Left ventricle myocardium superior (tissue), 1 donor: Measurements from ENCODE around the gene SLC45A1. TPM values are rescaled to one million over a fixed set of nuclear protein-coding genes. Genes with fewer than 3 reads are reported as not detected.

Experiments
- ATAC-seq: fragments of 200-7000 bp; cut with Tn5 transposase; one replicate; pipeline ENCODE4 v1.9.1; 2020; ENCODE audit warnings: mild to moderate bottlenecking, moderate library complexity
- DNase-seq: peaks from one replicate; pipeline ENCODE4 v3.0.0-alpha.2; 2020
- intact Hi-C: fragments of 100-400 bp; cut with micrococcal nuclease; formaldehyde crosslinking; loops from one replicate; pipeline ENCODE4 v1.11.0; 2022
- total RNA-seq: library from RNA; stranded (reverse); fragmentation: NEBNext Ultra II Directional; extraction: Animal tissue kit (Norgen Biotek cat#: 25700); gene quantifications from one replicate; pipeline ENCODE4 v1.2.1, GENCODE V29; 2021
- donor health status: DM: no; HTN: yes; CAD: no; lungs with severe emphysema.

SLC45A1 gene
- total RNA-seq, 1 donor from 2014 or later: 2.0 TPM

DNA sequence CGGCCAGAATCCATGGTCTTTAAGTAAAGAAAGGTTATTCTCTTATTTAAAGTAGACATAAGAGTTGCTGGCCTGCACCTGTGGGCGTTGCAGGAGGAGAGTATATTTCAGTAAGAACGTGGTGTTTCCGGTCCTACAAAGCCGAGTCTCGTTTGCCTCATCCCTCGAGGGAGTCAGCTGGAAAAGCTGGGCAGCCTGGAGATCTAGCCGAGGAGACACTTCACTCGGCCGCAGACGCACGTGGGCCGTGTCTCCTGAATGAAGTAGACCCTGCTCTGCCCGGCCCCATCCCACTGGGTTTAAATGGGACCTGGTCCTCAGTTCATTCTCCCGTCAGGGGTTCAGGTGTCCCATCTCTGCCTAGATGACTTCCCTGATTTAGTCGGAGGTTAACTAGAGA, 14.9 kb downstream of the SLC45A1 start:
- ATAC-seq (no peak), DNase-seq (no peak)
- intact Hi-C loops: no loop called here

DNA sequence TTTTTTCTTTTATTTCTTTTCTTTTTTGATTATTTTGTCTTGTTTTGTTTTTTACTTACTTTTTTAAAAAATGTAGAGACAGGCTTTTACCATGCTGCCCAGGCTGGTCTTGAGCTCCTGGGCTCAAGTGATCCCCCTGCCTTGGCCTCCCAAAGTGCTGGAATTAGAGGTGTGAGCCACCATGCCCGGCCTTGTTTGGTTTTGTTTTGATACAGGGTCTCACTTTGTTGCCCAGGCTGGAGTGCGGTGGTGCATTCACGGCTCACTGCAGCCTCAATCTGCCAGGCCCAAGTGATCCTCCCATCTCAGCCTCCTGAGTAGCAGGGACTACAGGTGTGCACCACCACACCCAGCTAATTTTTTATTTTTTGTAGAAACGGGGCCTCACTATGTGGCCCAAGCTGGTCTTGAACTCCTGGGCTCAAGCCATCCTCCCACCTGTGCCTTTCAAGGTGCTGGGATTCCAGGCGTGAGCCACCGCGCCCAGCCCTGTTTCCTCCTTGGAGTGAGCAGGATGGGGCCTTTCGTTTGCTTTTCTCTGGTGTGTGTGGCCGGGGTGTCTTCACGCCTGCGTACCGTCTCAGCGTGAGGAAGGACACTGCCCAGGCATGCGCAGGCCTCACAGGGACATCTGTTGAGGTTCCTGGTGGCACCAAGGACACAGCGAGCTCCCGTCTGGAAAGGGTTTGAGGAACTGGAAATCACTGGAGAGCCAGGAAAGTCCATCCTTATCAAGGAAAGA, 15.5 kb downstream of the SLC45A1 start:
- no peak for ATAC-seq
- intact Hi-C loops: no loop called here

DNA sequence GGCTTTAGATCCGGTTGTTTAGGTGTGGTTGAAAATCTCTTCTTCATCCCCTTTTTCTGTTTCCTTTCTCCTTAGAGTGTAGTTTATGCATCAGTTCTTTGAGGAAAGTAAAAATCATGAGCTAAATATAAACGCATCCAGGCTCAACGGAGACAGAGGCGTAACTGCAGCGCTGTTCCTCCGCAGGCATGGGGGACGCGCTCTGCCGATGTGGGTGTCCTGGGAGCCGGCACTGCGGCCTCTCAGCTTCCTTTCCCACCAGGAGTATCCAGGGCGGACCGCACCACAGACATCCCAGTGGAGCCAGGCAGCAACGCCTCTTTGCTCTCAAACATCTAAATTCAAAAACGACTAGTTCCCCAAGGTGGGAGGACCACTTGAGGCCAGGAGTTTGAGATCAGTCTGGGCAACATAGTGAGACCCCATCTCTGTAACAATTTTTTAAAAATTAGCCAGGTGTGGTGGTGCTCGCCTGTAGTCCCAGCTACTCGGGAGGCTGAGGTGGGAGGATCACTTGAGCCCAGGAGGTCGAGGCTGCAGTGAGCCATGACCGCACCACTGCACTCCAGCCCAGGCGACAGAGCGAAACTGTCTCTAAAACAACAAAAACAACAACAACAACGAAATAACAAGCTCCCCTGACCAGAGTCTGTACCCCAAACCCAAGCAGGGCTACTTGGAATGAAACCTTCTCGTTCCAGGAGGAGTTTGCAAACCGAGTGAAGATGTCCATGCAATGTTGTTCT, 16.4 kb downstream of the SLC45A1 start:
- ATAC-seq: no peak
- intact Hi-C loops: no loop called here
- DNase-seq: peak; percentile 18

More for the DNA sequence above, 15.5 kb downstream of the SLC45A1 start:
- peak; percentile 9 for DNase-seq

DNA sequence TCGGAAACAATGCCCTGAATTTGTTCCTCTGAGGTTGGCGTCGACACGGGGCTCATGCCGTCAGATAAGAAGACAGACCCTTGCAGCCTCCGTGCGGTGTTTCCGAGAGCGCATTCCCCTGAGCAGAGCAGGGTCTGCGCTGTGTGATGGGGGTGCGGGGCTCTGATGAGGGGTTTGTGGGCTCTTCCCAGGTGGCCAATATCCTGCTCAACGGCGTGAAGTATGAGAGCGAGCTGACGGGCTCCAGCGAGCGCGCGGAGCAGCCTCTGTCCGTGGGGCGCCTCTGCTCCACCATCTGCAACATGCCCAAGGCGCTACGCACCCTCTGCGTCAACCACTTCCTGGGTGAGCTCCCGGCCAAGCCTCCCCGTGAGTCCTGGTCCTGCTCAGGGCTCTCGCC, 17.3 kb downstream of the SLC45A1 start:
- DNase-seq: no peak
- no peak for ATAC-seq
- intact Hi-C loops: no loop called here

DNA sequence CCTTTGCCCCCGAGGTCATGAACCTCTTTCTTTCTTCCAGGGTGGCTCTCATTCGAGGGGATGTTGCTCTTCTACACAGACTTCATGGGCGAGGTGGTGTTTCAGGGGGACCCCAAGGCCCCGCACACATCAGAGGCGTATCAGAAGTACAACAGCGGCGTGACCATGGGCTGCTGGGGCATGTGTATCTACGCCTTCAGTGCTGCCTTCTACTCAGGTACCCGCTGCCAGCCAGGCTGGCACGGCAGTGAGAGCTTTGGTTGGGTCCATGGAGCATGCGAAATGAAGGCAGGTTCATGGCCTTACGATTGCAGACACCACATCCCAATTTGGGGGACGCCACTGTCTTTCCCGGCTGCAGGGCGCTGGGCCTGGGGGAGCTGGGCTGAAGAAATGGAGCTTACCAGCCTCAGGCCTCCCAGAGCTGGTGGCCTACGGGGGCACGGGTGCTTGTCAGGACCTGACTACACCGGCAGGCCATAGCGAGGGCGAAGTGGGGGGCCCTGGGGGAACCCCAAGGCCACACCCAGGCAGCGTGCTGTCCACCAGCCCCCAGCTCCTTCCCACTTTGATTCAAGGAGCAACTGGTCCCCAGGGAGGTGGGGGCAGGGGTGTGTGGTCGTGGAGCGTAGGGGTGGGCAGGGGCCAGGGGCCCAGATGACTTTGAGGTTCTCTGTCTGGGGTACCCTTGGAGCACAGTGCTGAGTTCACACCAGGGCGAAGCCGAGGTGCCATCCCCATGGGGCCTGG, 20.0 kb downstream of the SLC45A1 start:
- intact Hi-C loops: no loop called here
- no peak for DNase-seq
- no peak for ATAC-seq

DNA sequence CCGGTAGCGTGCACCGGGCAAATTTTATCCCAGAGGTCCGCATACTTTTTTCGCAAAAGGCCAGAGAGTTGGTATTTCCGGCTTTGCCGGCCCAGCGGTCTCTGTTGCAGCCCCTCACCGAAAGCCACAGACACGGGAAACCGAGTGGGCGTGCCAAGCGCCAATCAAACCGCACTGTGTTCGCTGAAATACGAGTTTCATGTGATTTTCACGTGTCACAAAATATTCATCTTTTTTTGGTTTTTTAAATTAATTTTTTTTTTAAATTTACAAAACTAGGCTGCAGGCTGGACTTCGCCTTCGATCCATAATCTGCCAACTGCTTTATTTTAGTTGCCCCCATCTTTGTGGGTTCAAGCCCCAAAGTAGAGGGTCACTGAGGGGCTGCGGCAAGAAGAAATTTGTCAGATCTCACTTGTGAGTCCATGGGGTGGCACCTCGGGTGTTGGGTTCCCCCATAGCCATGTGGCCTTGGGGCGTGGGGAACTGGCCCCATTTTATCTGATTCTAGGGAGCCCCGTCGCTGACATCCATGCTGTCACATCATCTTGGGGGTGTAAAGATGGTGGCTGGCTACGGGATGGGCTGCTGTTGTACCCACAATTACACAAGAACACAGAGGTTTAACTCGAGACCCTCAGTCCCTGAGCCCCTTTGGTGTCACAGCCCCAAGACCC, 20.8 kb downstream of the SLC45A1 start:
- ATAC-seq (no peak), DNase-seq (no peak)
- intact Hi-C loops: no loop called here

DNA sequence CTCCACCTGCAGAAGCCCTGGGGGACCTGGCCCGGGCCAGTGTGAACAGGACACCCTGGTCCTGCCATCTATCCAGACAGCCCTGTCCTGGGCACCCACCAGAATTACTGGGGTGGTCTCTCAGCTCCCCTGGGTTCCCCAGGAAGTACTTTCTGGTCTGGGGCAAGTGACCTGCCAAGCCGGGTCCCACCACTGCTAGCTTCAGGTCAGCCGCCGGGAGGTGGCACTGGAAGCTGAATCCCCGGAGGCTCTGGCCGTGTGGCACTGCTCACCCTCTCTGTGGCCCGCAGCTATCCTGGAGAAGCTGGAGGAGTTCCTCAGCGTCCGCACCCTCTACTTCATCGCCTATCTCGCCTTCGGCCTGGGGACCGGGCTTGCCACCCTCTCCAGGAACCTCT, 21.3 kb downstream of the SLC45A1 start:
- intact Hi-C loops: no loop called here
- DNase-seq (no peak), ATAC-seq (no peak)

DNA sequence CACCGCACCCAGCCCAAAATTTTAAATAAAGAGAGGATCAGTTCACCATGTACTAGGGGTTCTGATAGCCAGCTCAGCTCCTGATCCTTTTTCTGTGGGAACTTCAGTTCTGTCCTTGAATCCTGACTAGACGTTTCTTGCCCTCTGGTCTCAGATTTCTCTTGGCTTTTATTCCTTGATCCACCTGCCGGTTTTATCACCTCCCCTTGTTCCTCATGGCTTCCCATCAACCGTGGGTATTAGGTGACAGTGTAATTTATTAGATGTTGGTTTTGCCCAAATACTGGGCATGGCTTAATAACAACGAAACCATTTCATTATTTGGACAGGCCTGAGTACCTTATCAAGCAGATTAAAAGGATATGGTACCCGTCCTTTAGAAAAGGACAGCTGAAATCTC, 22.5 kb downstream of the SLC45A1 start:
- intact Hi-C loops: loop anchor here (10.0 kb wide), 1 partner anchor 326 kb away; no protein-coding TSS in a partner anchor
- DNase-seq: no peak
- ATAC-seq: no peak

DNA sequence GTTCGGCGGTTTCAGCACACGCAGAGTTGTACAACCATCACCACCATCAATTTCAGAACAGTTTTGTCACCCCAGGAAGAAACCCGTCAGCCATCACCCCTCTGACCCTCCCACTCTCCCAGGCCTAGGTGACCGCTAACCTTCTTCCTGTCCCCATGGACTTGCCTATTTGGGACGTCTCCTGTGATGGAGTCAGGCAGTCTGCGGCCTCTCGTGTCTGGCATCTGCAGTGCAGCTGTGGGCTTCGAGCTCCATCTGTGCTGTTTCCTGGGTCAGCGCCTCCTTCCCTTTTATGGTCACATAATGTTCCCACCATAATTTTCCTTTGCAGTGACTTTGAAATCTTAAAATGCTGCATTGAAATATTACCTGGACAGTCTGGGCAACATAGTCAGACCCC, 24.4 kb downstream of the SLC45A1 start:
- no peak for DNase-seq
- ATAC-seq: peak; percentile 43
- intact Hi-C loops: loop anchor here (10.0 kb wide), 1 partner anchor 328 kb away; no protein-coding TSS in a partner anchor

DNA sequence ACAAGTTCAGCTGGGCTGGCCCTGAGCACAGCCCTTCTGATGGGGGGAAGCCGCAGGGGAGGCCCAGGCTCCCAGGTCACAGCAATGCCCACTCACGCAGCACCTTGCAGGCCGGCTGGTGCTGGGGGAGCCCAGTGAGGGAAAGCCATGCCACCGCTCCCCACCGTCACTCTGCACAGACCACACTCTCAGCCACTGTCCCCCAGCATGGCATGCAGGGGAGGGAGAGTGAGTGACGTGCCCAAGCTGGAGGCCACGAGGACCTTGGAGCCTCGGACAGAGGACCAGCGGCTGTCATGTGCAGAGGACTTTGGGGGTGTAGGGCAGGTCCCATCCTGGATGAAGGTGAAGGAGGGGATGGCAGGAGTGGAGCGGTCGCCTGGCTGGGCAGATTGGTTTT, 25.1 kb downstream of the SLC45A1 start:
- DNase-seq (no peak), ATAC-seq (no peak)
- intact Hi-C loops: loop anchor here (10.0 kb wide), 1 partner anchor 328 kb away; no protein-coding TSS in a partner anchor

DNA sequence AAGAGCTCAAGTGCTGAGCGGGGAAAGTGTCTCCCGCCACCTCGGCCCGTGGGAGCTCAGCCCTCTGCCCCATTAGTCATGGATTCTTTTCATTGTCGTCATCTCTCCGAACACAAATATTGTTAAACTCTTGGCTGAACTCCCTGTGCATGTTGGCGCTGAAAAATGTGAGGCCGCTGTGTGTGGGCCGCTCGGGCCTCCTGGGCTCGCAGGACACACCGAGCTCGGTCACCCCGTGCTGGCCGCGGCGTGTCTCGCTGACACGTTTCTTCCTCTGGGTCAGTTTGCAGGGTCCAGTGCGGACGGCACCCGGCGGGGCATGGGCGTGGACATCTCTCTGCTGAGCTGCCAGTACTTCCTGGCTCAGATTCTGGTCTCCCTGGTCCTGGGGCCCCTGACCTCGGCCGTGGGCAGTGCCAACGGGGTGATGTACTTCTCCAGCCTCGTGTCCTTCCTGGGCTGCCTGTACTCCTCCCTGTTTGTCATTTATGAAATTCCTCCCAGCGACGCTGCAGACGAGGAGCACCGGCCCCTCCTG, 25.6 kb downstream of the SLC45A1 start:
- peak; percentile 84 for DNase-seq
- peak; percentile 82 for ATAC-seq
- intact Hi-C loops: loop anchor here (10.0 kb wide), 1 partner anchor 329 kb away; no protein-coding TSS in a partner anchor

DNA sequence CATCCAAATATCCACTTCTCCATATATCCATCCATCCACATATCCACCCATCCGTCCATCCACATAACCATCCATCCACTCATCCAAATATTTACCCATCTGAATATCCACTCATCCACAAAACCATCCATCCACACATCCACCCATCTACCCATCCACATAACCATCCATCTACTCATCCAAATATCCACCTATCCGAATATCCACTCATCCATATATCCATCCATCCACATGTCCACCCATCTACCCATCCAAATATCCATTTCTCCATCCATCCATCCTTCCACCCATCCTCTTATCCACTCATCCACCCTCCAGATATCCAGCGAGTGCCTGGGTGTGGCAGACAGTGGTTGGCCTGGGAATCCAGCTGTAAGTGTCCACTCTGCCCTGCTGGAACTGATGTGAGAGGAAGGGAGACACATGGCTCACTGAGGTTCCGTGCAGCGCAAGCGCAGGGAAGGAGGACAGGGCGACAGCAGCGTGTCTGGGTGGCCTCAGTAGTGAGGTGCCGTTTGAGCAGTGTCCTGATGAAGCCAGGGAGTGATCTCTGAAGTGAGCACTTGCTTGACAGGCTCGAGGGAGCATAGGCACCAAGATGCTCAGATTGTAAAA, 27.1 kb downstream of the SLC45A1 start:
- DNase-seq (no peak), ATAC-seq (no peak)
- intact Hi-C loops: loop anchor here (10.0 kb wide), 1 partner anchor 330 kb away; no protein-coding TSS in a partner anchor

DNA sequence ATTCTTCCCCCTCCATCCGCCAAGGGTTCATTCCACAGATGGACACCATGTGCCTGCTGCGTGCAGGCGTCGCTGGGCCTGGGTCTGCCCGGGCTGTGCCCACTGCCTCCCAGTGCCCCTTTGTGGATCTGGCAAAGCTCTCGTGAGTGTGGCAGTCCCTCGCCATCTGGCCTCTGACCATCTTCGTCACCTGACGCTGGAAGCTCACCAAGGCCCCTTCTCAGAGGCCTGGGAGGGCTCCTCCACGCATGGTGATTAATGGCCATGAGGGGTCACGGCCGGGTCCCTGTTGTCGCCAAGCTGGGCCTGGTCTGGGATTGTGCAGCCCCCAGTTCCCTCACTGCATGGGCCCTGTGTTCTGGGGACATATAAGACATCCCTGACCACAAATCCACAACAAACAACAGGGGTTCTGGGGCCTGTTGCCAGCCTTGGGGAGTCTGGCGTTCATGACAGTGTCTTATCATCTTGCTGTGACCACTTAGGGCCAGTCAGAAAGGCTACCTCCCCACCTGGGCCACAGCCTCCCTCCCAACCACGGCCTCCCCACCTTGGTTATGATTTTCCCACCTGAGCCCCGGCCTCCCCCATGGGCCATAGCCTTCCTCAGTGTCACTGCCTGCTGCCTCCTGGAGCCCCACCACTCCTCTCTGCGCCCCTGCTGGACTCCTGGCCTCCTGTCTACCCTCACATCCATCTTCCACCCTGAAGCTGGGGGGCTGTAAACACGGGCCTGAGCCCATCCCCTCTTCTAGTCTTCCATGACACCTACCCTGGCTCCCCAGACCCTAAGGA, 27.9 kb downstream of the SLC45A1 start:
- ATAC-seq (no peak), DNase-seq (no peak)
- intact Hi-C loops: loop anchor here (10.0 kb wide), 1 partner anchor 331 kb away; no protein-coding TSS in a partner anchor

DNA sequence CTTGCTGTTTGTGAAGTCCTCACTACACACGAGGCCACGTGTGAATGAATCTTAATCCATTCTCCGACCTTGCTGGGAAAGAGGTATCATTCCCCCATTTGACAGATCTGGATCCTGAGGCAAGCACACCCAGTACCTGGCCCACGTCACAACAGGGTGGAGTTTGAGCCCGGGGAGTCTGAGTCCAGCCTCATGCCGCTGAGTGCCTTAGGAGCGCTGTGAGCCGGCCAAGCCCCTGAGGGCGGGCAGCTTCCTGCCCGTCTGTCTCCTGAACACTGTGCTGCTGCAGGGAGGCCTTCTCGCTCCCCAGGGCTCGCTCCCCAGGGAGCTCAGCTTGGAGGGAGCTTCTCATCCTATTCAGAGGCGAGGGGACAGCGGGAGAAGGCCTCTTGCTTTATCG, 29.7 kb downstream of the SLC45A1 start:
- intact Hi-C loops: loop anchor here (10.0 kb wide), 1 partner anchor 333 kb away; no protein-coding TSS in a partner anchor
- DNase-seq: peak; percentile 43
- ATAC-seq: no peak

DNA sequence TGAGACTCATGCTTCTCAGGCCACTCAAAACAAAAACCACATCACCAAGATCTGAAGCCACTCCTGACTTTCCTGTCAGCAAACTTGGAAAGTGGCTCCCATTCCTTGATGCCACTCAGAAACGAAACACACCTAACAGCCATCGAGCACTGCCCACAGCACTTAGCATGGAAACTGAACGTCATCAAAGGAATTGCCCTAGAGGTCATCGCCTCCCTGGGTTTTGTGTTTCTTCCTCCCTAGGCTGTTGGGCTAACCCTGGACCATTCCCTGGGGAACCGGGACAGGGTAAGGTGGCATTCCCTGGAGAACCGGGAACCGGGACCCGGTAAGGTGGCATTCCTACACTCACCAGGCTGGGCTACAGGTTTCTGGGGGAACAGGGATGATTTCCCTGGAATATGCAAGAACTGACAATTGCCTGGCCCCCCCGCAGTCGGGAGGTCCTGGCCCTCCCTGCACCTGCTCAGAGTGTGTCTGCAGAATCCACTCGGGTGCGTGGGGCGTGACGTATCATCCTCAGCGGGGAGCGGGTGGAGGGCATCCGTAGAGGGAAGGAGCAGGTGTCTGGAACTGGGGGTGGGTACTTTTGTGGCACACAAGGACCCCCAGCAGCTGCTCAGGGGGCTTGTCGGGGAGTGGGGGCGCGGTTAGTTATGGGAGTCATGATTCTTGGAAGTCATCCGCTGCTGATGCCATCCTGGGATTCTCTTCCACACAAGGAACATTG, 30.3 kb downstream of the SLC45A1 start:
- DNase-seq: no peak
- intact Hi-C loops: loop anchor here (10.0 kb wide), 1 partner anchor 333 kb away; no protein-coding TSS in a partner anchor
- ATAC-seq: no peak

DNA sequence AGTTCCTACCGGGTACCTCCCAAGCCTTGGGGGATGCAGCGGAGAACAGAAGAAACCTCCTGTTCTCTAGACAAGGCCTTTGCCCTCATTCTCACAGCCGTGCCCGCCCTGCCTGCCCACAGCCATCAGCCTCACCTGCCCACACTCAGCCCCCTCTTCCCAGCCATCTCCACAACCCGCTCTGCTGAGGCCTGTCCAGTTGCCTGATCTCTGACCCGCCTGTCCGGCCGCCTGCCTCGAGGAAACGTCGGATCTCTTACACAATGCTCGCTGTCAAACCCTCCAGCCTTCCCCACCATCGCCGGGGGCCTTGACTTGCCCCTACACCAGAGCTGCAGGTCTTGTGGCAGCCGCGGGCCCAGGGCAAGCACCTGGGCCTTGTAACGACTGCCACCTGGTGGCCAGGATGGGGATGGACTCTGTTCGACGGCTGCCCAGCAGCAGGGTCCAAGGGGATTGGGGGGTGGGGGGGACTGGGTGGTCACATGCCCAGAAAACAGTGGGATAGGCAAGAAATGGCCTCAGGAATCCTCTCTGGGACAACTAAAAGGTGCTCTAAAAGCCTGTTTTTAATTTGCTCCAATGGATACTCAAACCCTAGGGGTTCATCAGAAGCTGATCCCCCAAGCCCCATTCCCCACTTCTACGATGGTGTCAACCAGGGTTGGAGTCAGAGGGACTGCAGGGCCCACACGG, 31.0 kb downstream of the SLC45A1 start:
- DNase-seq: peak; percentile 81
- intact Hi-C loops: loop anchor here (10.0 kb wide), 1 partner anchor 334 kb away; no protein-coding TSS in a partner anchor
- peak; percentile 59 for ATAC-seq
